D721Med (cell line): ENCODE results near the gene PSMG1.

ENCODE experiments used
- DNase-seq: peaks from one replicate; pipeline ENCODE4 v3.0.0; 2011; ENCODE audit warnings: low spot score; ENCODE audit not compliant: insufficient read length
- FAIRE-seq: peaks from 2 replicates; lab custom pipeline; 2011; peaks lifted over from hg19 to GRCh38; lab: Jason Lieb, UNC
- CTCF ChIP-seq: IDR thresholded peaks from 2 replicates; pipeline ENCODE4 v1.5.1; 2012; ENCODE audit warnings: mild to moderate bottlenecking, control low read depth; ENCODE audit not compliant: insufficient read depth; ENCODE audit errors: missing control alignments

Gene PSMG1

GRCh38 chr21:39198800-39199199 lies 15.5 kb upstream of the PSMG1 start:
- DNase-seq (no peak), FAIRE-seq (no peak)
- TF ChIP-seq CTCF, result no peak

- no peak for DNase-seq
- no peak for FAIRE-seq
- no peak for TF ChIP-seq CTCF
Measured at GRCh38 chr21:39197448-39198233, 14.4 kb upstream of the PSMG1 start.

GRCh38 chr21:39196838-39197237 lies 13.6 kb upstream of the PSMG1 start:
- TF ChIP-seq CTCF, result no peak
- FAIRE-seq (no peak), DNase-seq (no peak)

GRCh38 chr21:39196310-39196709 lies 13.1 kb upstream of the PSMG1 start:
- no peak for FAIRE-seq
- no peak for TF ChIP-seq CTCF
- no peak for DNase-seq

- no peak for FAIRE-seq
- no peak for DNase-seq
Measured at GRCh38 chr21:39193380-39193779, 10.1 kb upstream of the PSMG1 start.

GRCh38 chr21:39189857-39190604 lies 6.8 kb upstream of the PSMG1 start:
- DNase-seq (no peak), FAIRE-seq (peak; percentile 16)
- no peak for TF ChIP-seq CTCF

More at GRCh38 chr21:39193380-39193779, 10.1 kb upstream of the PSMG1 start:
- TF ChIP-seq CTCF, result no peak
